HFF-Myc (cell line): ENCODE measurements around the gene SYT1.

Source experiments
- DNase-seq: peaks from one replicate; pipeline ENCODE4 v3.0.0-alpha.2; 2011; ENCODE audit warnings: low read depth; ENCODE audit errors: extremely low read depth
- H3K4me3 ChIP-seq: replicated peaks from 2 replicates; pipeline ENCODE4 v1.5.1; 2011; ENCODE audit warnings: low read depth, mild to moderate bottlenecking, control low read depth, low read length
- TF ChIP-seq, protein P1 (sequence below): IDR thresholded peaks from 2 replicates; pipeline ENCODE4 v1.5.1; 2012; ENCODE audit warnings: mild to moderate bottlenecking, low read depth, low read length, control low read depth; ENCODE audit errors: missing control alignments

SYT1 gene

DNA sequence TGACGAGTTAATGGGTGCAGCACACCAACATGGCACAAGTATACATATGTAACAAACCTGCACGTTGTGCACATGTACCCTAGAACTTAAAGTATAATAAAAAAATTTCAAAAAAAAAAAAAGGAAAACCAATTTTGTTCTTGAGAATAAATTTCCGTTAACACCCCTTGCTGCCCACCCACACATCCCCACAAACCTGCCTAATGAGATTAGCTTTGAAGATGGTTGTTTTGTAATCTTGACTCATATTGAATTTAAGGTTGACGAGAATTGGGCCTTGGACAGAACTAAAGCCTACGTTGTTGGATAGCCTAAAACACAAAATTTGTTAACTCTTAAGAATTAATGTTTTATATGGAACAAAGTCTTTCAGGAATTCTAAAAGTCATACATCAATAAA, 52.9 kb downstream of the SYT1 start:
- TF ChIP-seq, protein P1, sequence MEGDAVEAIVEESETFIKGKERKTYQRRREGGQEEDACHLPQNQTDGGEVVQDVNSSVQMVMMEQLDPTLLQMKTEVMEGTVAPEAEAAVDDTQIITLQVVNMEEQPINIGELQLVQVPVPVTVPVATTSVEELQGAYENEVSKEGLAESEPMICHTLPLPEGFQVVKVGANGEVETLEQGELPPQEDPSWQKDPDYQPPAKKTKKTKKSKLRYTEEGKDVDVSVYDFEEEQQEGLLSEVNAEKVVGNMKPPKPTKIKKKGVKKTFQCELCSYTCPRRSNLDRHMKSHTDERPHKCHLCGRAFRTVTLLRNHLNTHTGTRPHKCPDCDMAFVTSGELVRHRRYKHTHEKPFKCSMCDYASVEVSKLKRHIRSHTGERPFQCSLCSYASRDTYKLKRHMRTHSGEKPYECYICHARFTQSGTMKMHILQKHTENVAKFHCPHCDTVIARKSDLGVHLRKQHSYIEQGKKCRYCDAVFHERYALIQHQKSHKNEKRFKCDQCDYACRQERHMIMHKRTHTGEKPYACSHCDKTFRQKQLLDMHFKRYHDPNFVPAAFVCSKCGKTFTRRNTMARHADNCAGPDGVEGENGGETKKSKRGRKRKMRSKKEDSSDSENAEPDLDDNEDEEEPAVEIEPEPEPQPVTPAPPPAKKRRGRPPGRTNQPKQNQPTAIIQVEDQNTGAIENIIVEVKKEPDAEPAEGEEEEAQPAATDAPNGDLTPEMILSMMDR = no peak
- no peak overlapping the region for H3K4me3 ChIP-seq

DNA sequence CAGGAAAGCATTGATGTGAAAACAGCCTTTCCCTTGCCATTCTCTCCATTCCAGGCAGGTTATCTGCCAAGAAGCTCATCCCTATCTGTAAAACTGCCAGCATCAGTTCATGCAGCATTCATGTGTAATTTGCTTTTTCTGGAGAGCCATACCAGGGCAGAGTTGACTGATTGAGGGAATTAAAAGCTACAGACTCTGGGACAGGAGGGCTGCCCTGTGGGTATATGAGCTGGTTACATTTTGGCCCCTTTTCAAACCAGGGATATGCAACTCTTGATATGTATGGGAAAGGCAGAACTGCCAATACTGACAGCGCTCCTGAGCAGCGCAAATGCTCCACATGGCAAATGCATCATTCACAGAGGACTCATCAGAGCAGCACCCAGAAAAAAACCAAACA, 53.7 kb downstream of the SYT1 start:
- TF ChIP-seq, protein P1 = no peak
- DNase-seq = no peak
- no peak overlapping the region for H3K4me3 ChIP-seq

More for the DNA sequence above, 52.9 kb downstream of the SYT1 start:
- DNase-seq = no peak

DNA sequence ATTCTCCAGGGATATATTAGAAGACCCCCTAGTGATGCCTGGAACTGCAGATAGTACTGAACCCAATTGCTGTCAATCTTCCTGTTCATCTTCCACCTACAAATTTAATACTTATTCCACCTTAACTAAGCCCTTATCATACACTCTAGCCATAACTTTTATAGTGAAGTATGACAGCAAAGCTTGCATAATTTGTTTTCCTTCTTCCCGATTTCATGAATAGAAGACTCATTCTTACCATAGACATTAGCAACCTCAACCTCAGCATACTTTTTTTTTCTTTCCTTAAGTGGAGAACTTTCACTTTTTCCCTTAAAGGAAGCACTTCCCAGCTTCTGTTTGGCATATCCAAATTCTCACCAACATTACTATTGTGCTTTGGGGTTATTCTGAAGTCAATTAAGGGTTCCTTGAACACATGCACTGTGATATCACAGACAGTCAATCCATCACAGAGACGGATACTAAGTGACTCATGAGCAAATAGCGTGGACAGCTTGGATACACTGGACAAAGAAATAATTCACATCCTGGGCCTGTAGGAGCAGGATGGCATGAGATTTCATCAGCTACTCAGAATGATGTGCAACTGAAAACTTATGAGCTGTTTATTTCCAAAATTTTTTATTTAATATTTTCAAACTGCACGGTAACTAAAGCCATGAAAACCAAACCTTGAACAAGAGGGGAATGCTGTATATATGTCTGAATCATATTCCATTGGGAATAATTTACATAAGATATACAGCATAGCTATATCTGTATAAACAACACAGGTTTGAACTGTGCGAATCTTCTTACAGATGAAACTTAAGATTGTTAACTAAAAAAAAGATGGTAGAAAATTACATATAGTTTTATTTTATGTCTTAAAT, 63.9 kb downstream of the SYT1 start:
- no peak overlapping the region for H3K4me3 ChIP-seq
- no peak for DNase-seq
- TF ChIP-seq, protein P1 = no peak

DNA sequence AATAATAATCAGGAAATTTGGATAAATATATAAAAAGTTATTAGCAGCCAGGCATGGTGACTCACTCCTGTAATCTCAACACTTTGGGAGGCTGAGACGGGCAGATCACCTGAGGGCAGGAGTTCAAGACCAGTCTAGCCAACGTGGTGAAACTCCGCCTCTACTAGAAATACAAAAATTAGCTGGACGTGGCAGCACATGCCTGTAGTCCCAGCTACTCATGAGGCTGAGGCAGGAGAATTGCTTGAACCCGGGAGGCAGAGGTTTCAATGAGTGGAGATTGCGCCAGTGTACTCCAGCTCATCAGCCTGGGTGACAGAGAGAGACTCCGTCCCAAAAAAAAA, 64.5 kb downstream of the SYT1 start:
- no peak for DNase-seq
- H3K4me3 ChIP-seq = no peak overlapping the region
- TF ChIP-seq, protein P1 = no peak

DNA sequence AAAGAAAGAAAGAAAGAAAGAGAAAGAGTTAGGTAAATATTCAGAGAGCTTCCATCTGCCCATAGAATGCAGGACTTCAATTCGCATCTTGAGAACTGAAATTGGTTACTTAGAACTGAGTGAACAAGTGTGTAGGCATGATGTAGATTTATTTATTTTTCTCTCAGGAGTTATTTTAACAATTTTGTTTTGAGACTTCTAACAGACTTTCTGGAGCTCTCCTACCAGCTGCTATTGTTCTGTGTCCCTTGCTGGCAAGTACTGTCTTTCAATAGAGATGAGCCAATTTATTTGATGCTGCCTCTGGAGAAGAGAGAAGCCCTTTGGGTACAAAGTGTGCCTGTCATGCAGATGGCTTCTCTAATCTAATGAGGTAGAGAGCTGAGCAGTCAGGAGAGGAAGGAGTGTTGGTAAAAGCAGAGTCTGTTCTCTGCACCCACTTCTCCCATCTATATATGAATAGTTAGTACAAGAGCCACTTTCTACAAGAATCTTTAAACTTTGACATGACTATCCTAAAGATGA, 67.0 kb downstream of the SYT1 start:
- no peak for DNase-seq
- H3K4me3 ChIP-seq = no peak overlapping the region
- TF ChIP-seq, protein P1 = no peak

DNA sequence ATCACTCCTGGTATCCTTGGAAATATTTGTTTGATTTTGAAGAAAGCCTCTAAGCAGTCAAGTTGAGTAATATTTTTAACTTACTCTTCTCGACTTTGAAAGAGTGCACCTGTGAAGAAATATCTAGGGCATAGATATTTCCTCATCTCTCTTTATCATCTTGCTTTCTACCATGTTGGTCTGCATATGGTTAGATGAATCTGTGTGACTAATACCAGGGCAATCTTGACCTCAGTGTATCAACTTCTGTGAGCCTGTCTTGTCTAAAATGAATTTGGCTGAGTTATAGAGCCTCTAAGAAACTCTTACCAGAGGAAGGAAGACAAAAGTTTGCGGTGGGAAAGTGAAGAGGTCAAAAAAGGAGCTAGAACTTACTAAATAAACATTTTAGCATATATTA, 68.4 kb downstream of the SYT1 start:
- no peak for DNase-seq
- no peak overlapping the region for H3K4me3 ChIP-seq
- TF ChIP-seq, protein P1 = no peak
